Measurements from ENCODE around the gene PGBD1. TPM values are rescaled to one million over a fixed set of nuclear protein-coding genes. Genes with fewer than 3 reads are reported as not detected.

The PGBD1 gene
- total and polyA plus RNA-seq, 2 of the 8 experiments (the other 6 are each of a cell fraction or from before 2014, with no cell fraction given) = 2.5 to 9.2 TPM

DNA sequence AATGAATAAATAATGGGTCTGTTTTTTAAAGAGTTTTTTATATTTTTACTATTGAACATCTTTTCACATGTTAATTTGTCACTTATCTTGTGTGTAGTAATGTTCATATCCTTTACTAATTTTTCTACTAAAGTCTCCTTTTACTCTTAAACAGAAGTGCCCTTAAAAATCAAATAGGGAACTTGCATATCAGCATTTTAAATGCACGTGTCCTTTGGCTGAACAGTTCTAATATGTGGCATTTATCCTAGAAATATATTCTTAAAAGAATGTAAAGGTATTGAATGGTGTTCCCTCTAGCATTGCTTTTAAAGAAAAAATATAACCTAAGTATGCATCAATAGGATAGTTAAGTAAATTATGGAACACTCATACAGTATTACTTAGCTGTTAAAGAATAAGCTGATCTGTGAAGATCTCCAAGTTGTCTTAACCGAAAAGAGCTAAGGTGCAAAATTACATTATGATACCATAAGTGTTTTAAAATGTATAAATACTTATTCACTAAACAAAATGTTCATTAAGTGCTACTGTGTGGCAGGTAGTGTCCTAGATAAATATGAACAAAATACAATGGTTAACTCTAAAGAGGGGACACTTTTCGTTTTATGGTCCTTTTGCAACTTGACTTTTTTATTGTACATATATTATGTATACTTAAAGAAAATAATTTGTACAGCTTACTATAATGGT, 631 bp upstream of the PGBD1 start:
- 37% methylated on average over 3 of the region's 3 CpGs; no CpG with 5 or more reads in 1 of the 2 experiments for WGBS, 2 experiments (ENCODE audit: extremely low coverage in 1 of 2, insufficient coverage in 1 of 2, insufficient read length in 1 of 2, insufficient replicate concordance in 2 of 2, low coverage in 1 of 2, low lambda C conversion rate in 2 of 2, missing lambda C conversion rate in 1 of 2)
- no peak overlapping the region for H2BK20ac ChIP-seq (ENCODE audit: low read length)
- no peak for TF ChIP-seq SP4 (IDR thresholded peaks at IDR 0.05; ENCODE audit: low read length)
- TF ChIP-seq, protein P1, sequence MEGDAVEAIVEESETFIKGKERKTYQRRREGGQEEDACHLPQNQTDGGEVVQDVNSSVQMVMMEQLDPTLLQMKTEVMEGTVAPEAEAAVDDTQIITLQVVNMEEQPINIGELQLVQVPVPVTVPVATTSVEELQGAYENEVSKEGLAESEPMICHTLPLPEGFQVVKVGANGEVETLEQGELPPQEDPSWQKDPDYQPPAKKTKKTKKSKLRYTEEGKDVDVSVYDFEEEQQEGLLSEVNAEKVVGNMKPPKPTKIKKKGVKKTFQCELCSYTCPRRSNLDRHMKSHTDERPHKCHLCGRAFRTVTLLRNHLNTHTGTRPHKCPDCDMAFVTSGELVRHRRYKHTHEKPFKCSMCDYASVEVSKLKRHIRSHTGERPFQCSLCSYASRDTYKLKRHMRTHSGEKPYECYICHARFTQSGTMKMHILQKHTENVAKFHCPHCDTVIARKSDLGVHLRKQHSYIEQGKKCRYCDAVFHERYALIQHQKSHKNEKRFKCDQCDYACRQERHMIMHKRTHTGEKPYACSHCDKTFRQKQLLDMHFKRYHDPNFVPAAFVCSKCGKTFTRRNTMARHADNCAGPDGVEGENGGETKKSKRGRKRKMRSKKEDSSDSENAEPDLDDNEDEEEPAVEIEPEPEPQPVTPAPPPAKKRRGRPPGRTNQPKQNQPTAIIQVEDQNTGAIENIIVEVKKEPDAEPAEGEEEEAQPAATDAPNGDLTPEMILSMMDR (IDR thresholded peaks at IDR 0.05; ENCODE audit: control extremely low read depth in 1 of 3, insufficient read depth in 1 of 3, low read depth in 1 of 3, low read length in 3 of 3) = no peak
- TF ChIP-seq E2F6 (IDR thresholded peaks at IDR 0.05) = no peak
- TF ChIP-seq EGR1 (IDR thresholded peaks at IDR 0.05; ENCODE audit: borderline replicate concordance, low read depth, low read length) = no peak
- TF ChIP-seq TEAD4 (IDR thresholded peaks at IDR 0.05; ENCODE audit: low read depth, low read length) = no peak
- no peak for TF ChIP-seq SP2 (IDR thresholded peaks at IDR 0.05; ENCODE audit: low read length)
- no peak for TF ChIP-seq BRCA1 (IDR thresholded peaks at IDR 0.05; ENCODE audit: low read depth, low read length)
- TF ChIP-seq NRF1 (IDR thresholded peaks at IDR 0.05; ENCODE audit: low read depth, low read length) = no peak
- no peak for TF ChIP-seq POLR2AphosphoS5 (IDR thresholded peaks at IDR 0.05; ENCODE audit: low read depth, low read length)
- TF ChIP-seq MAFK (IDR thresholded peaks at IDR 0.05; ENCODE audit: low read depth, low read length) = no peak

More for the DNA sequence above, 631 bp upstream of the PGBD1 start:
- Histone ChIP-seq H3K79me2 (ENCODE audit: control insufficient read depth in 1 of 2, insufficient read depth in 2 of 2, low read length in 2 of 2) (peaks cover 0 to 19% of the 10 kb centered on the region in 2 experiments; a peak in 2 of 4 replicates), H3K36me3 (ENCODE audit: control insufficient read depth in 2 of 4, insufficient read depth in 4 of 4, low read length in 3 of 4) (peaks cover 2 to 30% (median 12%) of the 10 kb centered on the region in 4 experiments; a peak in 7 of 8 replicates), H2BK12ac (ENCODE audit: low read depth, low read length) (no peak overlapping the region), H2AFZ (ENCODE audit: low read length) (peak overlapping the region; percentile 92; the same call in 1 of the 2 replicates), H3K23me2 (ENCODE audit: low read depth, low read length) (no peaks in the 10 kb centered on the region), H4K5ac (ENCODE audit: insufficient read length, low read depth, low read length) (no peak overlapping the region), H3K27ac (ENCODE audit: low read depth, low read length) (no peak overlapping the region), H2BK120ac (replicated peaks; ENCODE audit: low read depth, low read length) (no peak overlapping the region), H4K20me1 (replicated peaks in 1 of 2; ENCODE audit: control insufficient read depth in 1 of 2, insufficient read depth in 2 of 2, low read length in 2 of 2) (no peaks in the 10 kb centered on the region), H3K4ac (replicated peaks; ENCODE audit: insufficient read length, low read depth, low read length) (no peak overlapping the region), H3K18ac (ENCODE audit: extremely low read depth, low read length) (no peak overlapping the region), H3K9me3 (ENCODE audit: insufficient read depth in 2 of 2, low read depth in 1 of 2, low read length in 1 of 2) (no peaks in the 10 kb centered on the region), H3K56ac (replicated peaks; ENCODE audit: insufficient read length, low read depth, low read length) (no peak overlapping the region), H3K4me1 (replicated peaks in 1 of 4; ENCODE audit: control insufficient read depth in 3 of 4, insufficient read depth in 4 of 4, low read length in 3 of 4) (peaks cover 0 to 2% (median 0%) of the 10 kb centered on the region in 4 experiments; a peak in 2 of 7 replicates), H3K9ac (replicated peaks in 1 of 4; ENCODE audit: extremely low read depth in 1 of 4, low read depth in 3 of 4, low read length in 3 of 4) (peak overlapping the region in 1 of 4 experiments; percentile 59; a peak in 1 of 7 replicates), H3K4me3 (ENCODE audit: extremely low read depth in 1 of 4, insufficient read depth in 2 of 4, low read depth in 3 of 4, low read length in 4 of 4) (peak overlapping the region; percentile 61 to 95 (median 82); a peak in 7 of 8 replicates), H2AK5ac (ENCODE audit: low read depth, low read length) (no peak overlapping the region), H3K14ac (ENCODE audit: insufficient read length) (no peak overlapping the region), H3K79me1 (ENCODE audit: low read depth, low read length) (0 out of 2 replicates have a peak, but pooled peaks cover 3% of the 10 kb centered on the region), H2BK5ac (ENCODE audit: low read depth, low read length) (no peak overlapping the region), H2BK15ac (ENCODE audit: low read length) (no peak overlapping the region), H3K4me2 (ENCODE audit: insufficient read depth in 1 of 2, low read depth in 2 of 2, low read length in 2 of 2) (peak overlapping the region; percentile 68 to 72), H3K27me3 (replicated peaks in 1 of 4; ENCODE audit: control insufficient read depth in 3 of 4, extremely low read depth in 1 of 4, insufficient read depth in 3 of 4, low read length in 3 of 4) (no peaks in the 10 kb centered on the region), H3K23ac (ENCODE audit: insufficient read length) (no peak overlapping the region), H4K91ac (replicated peaks; ENCODE audit: insufficient read length, low read length) (no peak overlapping the region), H4K8ac (ENCODE audit: extremely low read depth, insufficient read depth, low read length) (no peak overlapping the region)
- FAIRE-seq = no peak
- ChIA-PET CTCF (ENCODE audit: partially characterized antibody) (interaction anchor here (1.2 to 3.3 kb wide), 4 partner anchors 10 to 139 kb away, joined by 3 to 17 read pairs (median 4); partner anchors contain the start of gene ZKSCAN8), POLR2A (ENCODE audit: partially characterized antibody) (interaction anchor here (0.6 to 3.3 kb wide), 9 partner anchors 9 to 390 kb away, joined by 3 to 21 read pairs (median 5); partner anchors contain the start of genes ZKSCAN8, ZSCAN26 and ZSCAN31)
- no peak for DNase-seq (ENCODE audit: low read depth in 1 of 2, low spot score in 2 of 2)

Measured in H1 (cell line).